Neural progenitor cell (in vitro differentiated cells): Measurements from ENCODE around the gene ZAR1. TPM values are rescaled to one million over a fixed set of nuclear protein-coding genes. Genes with fewer than 3 reads are reported as not detected.

ENCODE experiments used
- DNase-seq: peaks from one replicate; pipeline ENCODE4 v3.0.0-alpha.2; 2016; ENCODE audit warnings: low spot score
- H2AFZ ChIP-seq: fragments of 200-600 bp; sonication (generic); replicated peaks from 2 replicates; pipeline ENCODE4 v1.6.1; 2016; ENCODE audit warnings: antibody characterized with exemption
- H3F3A ChIP-seq: fragments of 200-600 bp; sonication (generic); 2 replicates; pipeline ENCODE4 v1.6.1; 2016; ENCODE audit warnings: antibody characterized with exemption, low read depth
- H3K27ac ChIP-seq: fragments of 200-600 bp; sonication (generic); 2 replicates; pipeline ENCODE4 v1.5.1; 2016; ENCODE audit warnings: mild to moderate bottlenecking
- H3K27me3 ChIP-seq: fragments of 200-600 bp; sonication (generic); 2 replicates; pipeline ENCODE4 v1.6.1; 2016; ENCODE audit warnings: mild to moderate bottlenecking, moderate library complexity
- H3K36me3 ChIP-seq: fragments of 200-600 bp; sonication (generic); 2 replicates; pipeline ENCODE4 v1.5.1; 2016
- H3K4me1 ChIP-seq: fragments of 200-600 bp; sonication (generic); 2 replicates; pipeline ENCODE4 v1.6.1; 2016; ENCODE audit warnings: mixed run types
- H3K4me2 ChIP-seq: fragments of 200-600 bp; sonication (generic); 2 replicates; pipeline ENCODE4 v1.6.1; 2016
- H3K4me3 ChIP-seq: fragments of 200-600 bp; sonication (generic); 2 replicates; pipeline ENCODE4 v1.5.1; 2016
- H3K79me2 ChIP-seq: fragments of 200-600 bp; sonication (generic); 2 replicates; pipeline ENCODE4 v1.6.1; 2016; ENCODE audit warnings: low read depth
- H3K9ac ChIP-seq: fragments of 200-600 bp; sonication (generic); 2 replicates; pipeline ENCODE4 v1.6.1; 2016
- H3K9me3 ChIP-seq: fragments of 200-600 bp; sonication (generic); 2 replicates; pipeline ENCODE4 v1.5.1; 2016; ENCODE audit warnings: low read depth
- H4K20me1 ChIP-seq: fragments of 200-600 bp; sonication (generic); 2 replicates; pipeline ENCODE4 v1.6.1; 2016; ENCODE audit warnings: low read depth
- H3K27ac Mint-ChIP-seq: 3 replicates; pipeline ENCODE4 v1.8.0; 2021; ENCODE audit warnings: mixed read lengths
- H3K27me3 Mint-ChIP-seq: 2 replicates; pipeline ENCODE4 v1.8.0; 2022; ENCODE audit warnings: low read depth, mild to moderate bottlenecking, inconsistent platforms, moderate library complexity, mixed read lengths; ENCODE audit not compliant: insufficient read depth
- H3K36me3 Mint-ChIP-seq: 3 replicates; pipeline ENCODE4 v1.8.0; 2021; ENCODE audit warnings: mixed read lengths
- H3K4me1 Mint-ChIP-seq: 3 replicates; pipeline ENCODE4 v1.8.0; 2021; ENCODE audit warnings: mixed read lengths
- H3K4me3 Mint-ChIP-seq: 3 replicates; pipeline ENCODE4 v1.8.0; 2021; ENCODE audit warnings: mild to moderate bottlenecking, moderate library complexity, mixed read lengths
- H3K9me3 Mint-ChIP-seq: 3 replicates; pipeline ENCODE4 v1.8.0; 2020; ENCODE audit warnings: mixed read lengths
- CTCF ChIP-seq: fragments of 200-600 bp; sonication (generic); IDR thresholded peaks from 2 replicates; pipeline ENCODE4 v1.5.1; 2017; ENCODE audit warnings: antibody characterized with exemption, mild to moderate bottlenecking
- EZH2 ChIP-seq: fragments of 200-600 bp; sonication (generic); IDR thresholded peaks from 2 replicates; pipeline ENCODE4 v1.6.1; 2017; ENCODE audit warnings: antibody characterized with exemption, mild to moderate bottlenecking, moderate library complexity
- EZH2phosphoT487 ChIP-seq: fragments of 200-600 bp; sonication (generic); IDR thresholded peaks from 2 replicates; pipeline ENCODE4 v1.6.1; 2017; ENCODE audit warnings: antibody characterized with exemption
- total RNA-seq: library from RNA; depleted of rRNA; stranded (reverse); fragments of >200 nt; gene quantifications from 2 replicates; pipeline ENCODE4 v1.2.3, GENCODE V29; 2015; ENCODE audit warnings: low replicate concordance

ZAR1 gene
- total RNA-seq, 1 donor from 2014 or later = not detected

- H3K4me2 ChIP-seq = no peak overlapping the region
- no peak overlapping the region for H3K4me3 ChIP-seq
- no peaks in the 10 kb centered on the region for H4K20me1 ChIP-seq
- no peaks in the 10 kb centered on the region for H3K36me3 ChIP-seq
- H2AFZ ChIP-seq = no peak overlapping the region
- peaks cover 5% of the 10 kb centered on the region for H3K27me3 Mint-ChIP-seq
- no peaks in the 10 kb centered on the region for H3F3A ChIP-seq
- no peaks in the 10 kb centered on the region for H3K9me3 Mint-ChIP-seq
- H3K79me2 ChIP-seq = no peaks in the 10 kb centered on the region
- no peak overlapping the region for H3K27ac Mint-ChIP-seq
- no peaks in the 10 kb centered on the region for H3K9me3 ChIP-seq
- no peak for TF ChIP-seq EZH2phosphoT487
- TF ChIP-seq CTCF = no peak
- TF ChIP-seq EZH2 = no peak
- H3K4me3 Mint-ChIP-seq = no peak overlapping the region
- H3K36me3 Mint-ChIP-seq = no peaks in the 10 kb centered on the region
- H3K9ac ChIP-seq = no peak overlapping the region
- no peaks in the 10 kb centered on the region for H3K27me3 ChIP-seq
- H3K4me1 ChIP-seq = no peaks in the 10 kb centered on the region
- no peaks in the 10 kb centered on the region for H3K4me1 Mint-ChIP-seq
- H3K27ac ChIP-seq = no peak overlapping the region
- no peak for DNase-seq
Measured at GRCh38 chr4:48461000-48461399, 29.1 kb upstream of the ZAR1 start.

GRCh38 chr4:48462363-48462762 lies 27.7 kb upstream of the ZAR1 start:
- Histone ChIP-seq H2AFZ (no peak overlapping the region), H3K4me2 (no peak overlapping the region), H3K9me3 (no peaks in the 10 kb centered on the region), H3F3A (no peaks in the 10 kb centered on the region), H3K27me3 (no peaks in the 10 kb centered on the region), H3K4me3 (no peak overlapping the region), H3K4me1 (no peaks in the 10 kb centered on the region), H3K79me2 (no peaks in the 10 kb centered on the region), H3K27ac (no peak overlapping the region), H3K36me3 (no peaks in the 10 kb centered on the region), H3K9ac (no peak overlapping the region), H4K20me1 (no peaks in the 10 kb centered on the region)
- no peaks in the 10 kb centered on the region for H3K9me3 Mint-ChIP-seq
- H3K4me1 Mint-ChIP-seq = no peaks in the 10 kb centered on the region
- H3K36me3 Mint-ChIP-seq = no peaks in the 10 kb centered on the region
- TF ChIP-seq CTCF (no peak), EZH2 (no peak), EZH2phosphoT487 (no peak)
- H3K27ac Mint-ChIP-seq = no peak overlapping the region
- no peak overlapping the region for H3K4me3 Mint-ChIP-seq
- no peak for DNase-seq
- H3K27me3 Mint-ChIP-seq = peaks cover 5% of the 10 kb centered on the region

GRCh38 chr4:48467442-48467841 lies 22.6 kb upstream of the ZAR1 start:
- H3K9me3 Mint-ChIP-seq = peaks cover 2% of the 10 kb centered on the region
- DNase-seq = no peak
- H3K27me3 Mint-ChIP-seq = peaks cover 4% of the 10 kb centered on the region
- Histone ChIP-seq H4K20me1 (no peaks in the 10 kb centered on the region), H3K27me3 (no peaks in the 10 kb centered on the region), H3K79me2 (no peaks in the 10 kb centered on the region), H3K4me2 (no peak overlapping the region), H3K27ac (no peak overlapping the region), H3F3A (no peaks in the 10 kb centered on the region), H3K4me3 (no peak overlapping the region), H3K9ac (no peak overlapping the region), H2AFZ (no peak overlapping the region), H3K4me1 (no peaks in the 10 kb centered on the region), H3K9me3 (no peaks in the 10 kb centered on the region), H3K36me3 (no peaks in the 10 kb centered on the region)
- H3K36me3 Mint-ChIP-seq = no peaks in the 10 kb centered on the region
- no peak overlapping the region for H3K27ac Mint-ChIP-seq
- peaks cover 20% of the 10 kb centered on the region for H3K4me1 Mint-ChIP-seq
- H3K4me3 Mint-ChIP-seq = no peak overlapping the region
- TF ChIP-seq EZH2phosphoT487 = no peak
- TF ChIP-seq CTCF = no peak
- no peak for TF ChIP-seq EZH2

- Histone ChIP-seq H3K9me3 (no peaks in the 10 kb centered on the region), H4K20me1 (no peaks in the 10 kb centered on the region), H3K4me3 (no peak overlapping the region), H3K9ac (no peak overlapping the region), H2AFZ (no peak overlapping the region), H3K27me3 (no peaks in the 10 kb centered on the region), H3K27ac (no peak overlapping the region), H3F3A (no peaks in the 10 kb centered on the region), H3K4me1 (no peaks in the 10 kb centered on the region), H3K79me2 (no peaks in the 10 kb centered on the region), H3K4me2 (no peak overlapping the region), H3K36me3 (no peaks in the 10 kb centered on the region)
- H3K4me1 Mint-ChIP-seq = peaks cover 20% of the 10 kb centered on the region
- H3K27ac Mint-ChIP-seq = no peak overlapping the region
- H3K4me3 Mint-ChIP-seq = no peak overlapping the region
- DNase-seq = no peak
- H3K36me3 Mint-ChIP-seq = no peaks in the 10 kb centered on the region
- peaks cover 2% of the 10 kb centered on the region for H3K9me3 Mint-ChIP-seq
- peaks cover 4% of the 10 kb centered on the region for H3K27me3 Mint-ChIP-seq
- TF ChIP-seq CTCF (no peak), EZH2 (no peak), EZH2phosphoT487 (no peak)
Measured at GRCh38 chr4:48467891-48468290, 22.2 kb upstream of the ZAR1 start.
